SK-N-SH (cell line): ENCODE results near the gene LRRC42. TPM values are rescaled to one million over a fixed set of nuclear protein-coding genes. Genes with fewer than 3 reads are reported as not detected.

Experiments
- CTCF ChIA-PET: fragments of 300-600, 350-600 bp; formaldehyde crosslinking; extraction: SDS; loops from one replicate; lab custom pipeline; 2021; lab: Yijun Ruan, JAX
- POLR2A ChIA-PET: fragments of 350-600 bp; sonication (Branson Sonifier 250); formaldehyde crosslinking; extraction: SDS; loops from one replicate; lab custom pipeline; 2020; ENCODE audit warnings: antibody characterized with exemption, inconsistent platforms; lab: Yijun Ruan, JAX
- DNase-seq: peaks from one replicate; pipeline ENCODE4 v3.0.0; 2012
- H2AFZ ChIP-seq: fragments of 200-600 bp; sonication (generic); 2 replicates; pipeline ENCODE4 v1.8.1; 2016; ENCODE audit warnings: antibody characterized with exemption, mild to moderate bottlenecking, low read depth
- H3F3A ChIP-seq: fragments of 200-600 bp; sonication (generic); replicated peaks from 2 replicates; pipeline ENCODE3; 2016; ENCODE audit warnings: antibody characterized with exemption, mild to moderate bottlenecking; ENCODE audit not compliant: insufficient read depth
- H3K27ac ChIP-seq, 2 experiments: fragments of 200-500 bp in 1 of 2; fragments of 200-600 bp in 1 of 2; sonication (Bioruptor generic) in 1 of 2; sonication (generic), shearing (Covaris generic) in 1 of 2; 2 replicates each; pipeline versions ENCODE4 v1.5.1 to v1.6.1; 2014 to 2016; ENCODE audit warnings: low read depth in 2 of 2, inconsistent platforms in 1 of 2, low read length in 1 of 2, mild to moderate bottlenecking in 1 of 2, mixed read lengths in 1 of 2
- H3K27me3 ChIP-seq: fragments of 200-600 bp; sonication (generic), shearing (Covaris generic); 2 replicates; pipeline ENCODE4 v1.6.1; 2016; ENCODE audit warnings: mixed run types; ENCODE audit not compliant: insufficient read depth
- H3K36me3 ChIP-seq, 2 experiments: fragments of 200-500 bp in 1 of 2; fragments of 200-600 bp in 1 of 2; sonication (Bioruptor generic) in 1 of 2; sonication (generic) in 1 of 2; replicated peaks in 1 of 2; 2 replicates each; pipeline versions ENCODE3 to v1.5.1; 2014 to 2016; ENCODE audit warnings: low read length in 1 of 2, mild to moderate bottlenecking in 1 of 2; ENCODE audit not compliant: insufficient read depth in 2 of 2, control insufficient read depth in 1 of 2
- H3K4me1 ChIP-seq, 2 experiments: fragments of 200-500 bp in 1 of 2; fragments of 200-600 bp in 1 of 2; sonication (Bioruptor generic) in 1 of 2; sonication (generic), shearing (Covaris generic) in 1 of 2; 2 replicates each; pipeline versions ENCODE4 v1.5.1 to v1.6.1; 2014 to 2016; ENCODE audit warnings: low read depth in 1 of 2, low read length in 1 of 2, mixed run types in 1 of 2; ENCODE audit not compliant: insufficient read depth in 2 of 2, control insufficient read depth in 1 of 2
- H3K4me2 ChIP-seq: fragments of 200-600 bp; sonication (generic), shearing (Covaris generic); 2 replicates; pipeline ENCODE4 v1.6.1; 2017; ENCODE audit warnings: mixed run types
- H3K4me3 ChIP-seq, 2 experiments: fragments of 200-500 bp in 1 of 2; fragments of 200-600 bp in 1 of 2; sonication (Bioruptor generic) in 1 of 2; sonication (generic), shearing (Covaris generic) in 1 of 2; 2 replicates each; pipeline versions ENCODE4 v1.5.1 to v1.8.1; 2014 to 2016; ENCODE audit warnings: low read depth in 2 of 2, inconsistent platforms in 1 of 2, low read length in 1 of 2, mild to moderate bottlenecking in 1 of 2, mixed read lengths in 1 of 2, moderate library complexity in 1 of 2
- H3K79me2 ChIP-seq: fragments of 200-600 bp; sonication (generic); 2 replicates; pipeline ENCODE4 v1.8.1; 2017; ENCODE audit warnings: mild to moderate bottlenecking; ENCODE audit not compliant: insufficient read depth
- H3K9ac ChIP-seq: fragments of 200-600 bp; sonication (generic); 2 replicates; pipeline ENCODE4 v1.6.1; 2017; ENCODE audit warnings: mixed run types
- H3K9me2 ChIP-seq: fragments of 200-600 bp; sonication (generic); 2 replicates; pipeline ENCODE4 v1.6.1; 2017; ENCODE audit warnings: mixed run types
- H3K9me3 ChIP-seq: fragments of 200-600 bp; sonication (generic); 2 replicates; pipeline ENCODE4 v1.6.1; 2017; ENCODE audit warnings: mixed run types, mild to moderate bottlenecking, moderate library complexity
- H4K20me1 ChIP-seq: fragments of 200-600 bp; sonication (generic); 2 replicates; pipeline ENCODE4 v1.6.1; 2017; ENCODE audit warnings: mild to moderate bottlenecking, mixed run types; ENCODE audit not compliant: insufficient read depth
- CHD2 ChIP-seq: fragments of 150-350 bp; IDR thresholded peaks from 2 replicates; pipeline ENCODE4 v1.6.1; 2018; ENCODE audit warnings: low read length; ENCODE audit not compliant: partially characterized antibody
- ELF1 ChIP-seq: IDR thresholded peaks from 2 replicates; pipeline ENCODE4 v1.4.0; 2012
- EP300 ChIP-seq, 2 experiments: IDR thresholded peaks; 2 replicates each; pipeline versions ENCODE4 v1.4.0 to v1.6.1; 2012; ENCODE audit warnings: borderline replicate concordance in 1 of 2, low read depth in 1 of 2, low read length in 1 of 2
- FOSL2 ChIP-seq: IDR thresholded peaks from 2 replicates; pipeline ENCODE4 v1.4.0; 2012; ENCODE audit warnings: low read depth, mild to moderate bottlenecking, moderate library complexity, borderline replicate concordance
- FOXJ3 ChIP-seq: sonication (generic); formaldehyde crosslinking; IDR thresholded peaks from 2 replicates; pipeline ENCODE4 v1.5.1; 2020; ENCODE audit warnings: mild to moderate bottlenecking, missing genetic modification reagents
- GABPA ChIP-seq: IDR thresholded peaks from 2 replicates; pipeline ENCODE4 v1.4.0; 2012; ENCODE audit warnings: low read depth, mild to moderate bottlenecking
- JUND ChIP-seq: IDR thresholded peaks from 2 replicates; pipeline ENCODE4 v1.4.0; 2012
- MEF2A ChIP-seq: IDR thresholded peaks from 2 replicates; pipeline ENCODE4 v1.4.0; 2012; ENCODE audit warnings: low read depth, borderline replicate concordance
- MXI1 ChIP-seq: IDR thresholded peaks from 2 replicates; pipeline ENCODE4 v1.6.1; 2012; ENCODE audit warnings: mild to moderate bottlenecking, low read depth, low read length, improper control_type of control experiment
- NRF1 ChIP-seq: IDR thresholded peaks from 2 replicates; pipeline ENCODE4 v1.6.1; 2012; ENCODE audit warnings: low read depth, mild to moderate bottlenecking, low read length
- RCOR1 ChIP-seq: fragments of 150-350 bp; IDR thresholded peaks from 2 replicates; pipeline ENCODE4 v1.6.1; 2017; ENCODE audit warnings: antibody characterized with exemption, low read length
- RXRA ChIP-seq: IDR thresholded peaks from 2 replicates; pipeline ENCODE4 v1.4.0; 2012; ENCODE audit warnings: low read depth, mild to moderate bottlenecking, borderline replicate concordance
- SIN3A ChIP-seq: IDR thresholded peaks from 2 replicates; pipeline ENCODE4 v1.6.1; 2012; ENCODE audit warnings: low read depth, mild to moderate bottlenecking, low read length, moderate library complexity, borderline replicate concordance
- TAF1 ChIP-seq: IDR thresholded peaks from 2 replicates; pipeline ENCODE4 v1.6.1; 2012; ENCODE audit warnings: low read depth, mild to moderate bottlenecking, low read length, moderate library complexity, borderline replicate concordance
- TCF12 ChIP-seq: IDR thresholded peaks from 2 replicates; pipeline ENCODE4 v1.4.0; 2012
- TEAD4 ChIP-seq: IDR thresholded peaks from 2 replicates; pipeline ENCODE4 v1.4.0; 2012; ENCODE audit warnings: mild to moderate bottlenecking, borderline replicate concordance; ENCODE audit not compliant: insufficient read depth
- YY1 ChIP-seq: IDR thresholded peaks from 2 replicates; pipeline ENCODE4 v1.4.0; 2012; ENCODE audit warnings: low read depth, mild to moderate bottlenecking
- WGBS: methylation state at CpG from one replicate; pipeline ENCODE4 v1.1.6; 2017; ENCODE audit warnings: low lambda C conversion rate; 5-methylcytosine and 5-hydroxymethylcytosine counted together
- polyA plus RNA-seq, 3 experiments: library from polyadenylated mRNA; depleted of rRNA; stranded (reverse); fragments of >200 nt; gene quantifications; 2 replicates each; pipeline ENCODE4 v1.2.3, GENCODE V29; 2012
- TF ChIP-seq, protein P1 (sequence below): IDR thresholded peaks from 2 replicates; pipeline ENCODE4 v1.4.0; 2012; ENCODE audit warnings: low read depth, borderline replicate concordance
- TF ChIP-seq, protein P2 (sequence below): IDR thresholded peaks from 2 replicates; pipeline ENCODE4 v1.4.0; 2012; ENCODE audit warnings: low read depth

LRRC42 gene
- polyA plus RNA-seq, 1 of the 3 experiments (the other 2 are of a cell fraction): 35.0 TPM

DNA sequence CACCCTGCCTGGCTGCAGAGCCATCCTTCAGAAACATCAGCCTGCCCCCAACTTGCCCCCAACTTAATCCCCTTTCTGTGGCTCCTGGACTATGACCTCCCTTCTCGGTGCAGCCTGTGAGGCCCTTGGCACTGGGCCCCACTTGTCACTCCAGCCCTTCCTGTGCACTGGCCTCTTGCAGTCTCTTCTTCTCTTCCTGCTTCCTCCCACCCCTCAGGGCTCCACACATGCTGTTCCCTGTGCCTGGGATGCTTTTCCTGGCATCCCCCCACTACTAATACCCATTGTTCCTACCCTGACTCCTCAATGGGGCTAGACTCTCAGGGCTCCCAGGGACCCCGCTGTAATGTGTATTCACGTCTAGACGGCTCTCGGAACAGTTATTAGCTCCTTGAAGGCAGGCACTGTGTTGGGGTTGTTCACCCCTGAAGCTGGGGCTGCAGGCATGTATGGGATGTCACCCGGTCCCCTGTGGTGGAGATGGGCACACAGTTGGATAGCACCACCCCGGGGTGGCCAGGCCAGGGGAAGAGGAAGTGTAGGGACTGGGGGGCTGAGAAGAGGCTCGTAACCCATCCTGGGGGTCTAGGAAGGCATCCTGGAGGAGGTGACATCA lies 67.4 kb downstream of the LRRC42 start:
- no peaks in the 10 kb centered on the region for H3K9me3 ChIP-seq
- no peak overlapping the region for H3K27ac ChIP-seq
- no peaks in the 10 kb centered on the region for H3K9me2 ChIP-seq
- ChIA-PET CTCF (interaction anchor here (1.1 kb wide), 1 partner anchor 54 kb away, joined by 3 read pairs; no protein-coding TSS in a partner anchor), POLR2A (no interaction called here)
- no peak overlapping the region for H3K4me3 ChIP-seq
- H3K79me2 ChIP-seq: no peaks in the 10 kb centered on the region
- H3K27me3 ChIP-seq: peaks cover 16% of the 10 kb centered on the region; the same call in 1 of the 2 replicates
- no peaks in the 10 kb centered on the region for H3K36me3 ChIP-seq
- TF ChIP-seq JUND: no peak
- no peak for TF ChIP-seq FOXJ3 (CRISPR knock-in tag)
- no peak for TF ChIP-seq ELF1
- no peak for TF ChIP-seq CHD2
- DNase-seq: peak; percentile 21
- H3K4me2 ChIP-seq: no peak overlapping the region
- H3K4me1 ChIP-seq: no peaks in the 10 kb centered on the region; a peak in 1 of 4 replicates
- no peak overlapping the region for H3K9ac ChIP-seq
- H3F3A ChIP-seq: no peaks in the 10 kb centered on the region
- 63% methylated on average over 8 of the region's 8 CpGs for WGBS
- H2AFZ ChIP-seq: no peak overlapping the region
- H4K20me1 ChIP-seq: no peaks in the 10 kb centered on the region

DNA sequence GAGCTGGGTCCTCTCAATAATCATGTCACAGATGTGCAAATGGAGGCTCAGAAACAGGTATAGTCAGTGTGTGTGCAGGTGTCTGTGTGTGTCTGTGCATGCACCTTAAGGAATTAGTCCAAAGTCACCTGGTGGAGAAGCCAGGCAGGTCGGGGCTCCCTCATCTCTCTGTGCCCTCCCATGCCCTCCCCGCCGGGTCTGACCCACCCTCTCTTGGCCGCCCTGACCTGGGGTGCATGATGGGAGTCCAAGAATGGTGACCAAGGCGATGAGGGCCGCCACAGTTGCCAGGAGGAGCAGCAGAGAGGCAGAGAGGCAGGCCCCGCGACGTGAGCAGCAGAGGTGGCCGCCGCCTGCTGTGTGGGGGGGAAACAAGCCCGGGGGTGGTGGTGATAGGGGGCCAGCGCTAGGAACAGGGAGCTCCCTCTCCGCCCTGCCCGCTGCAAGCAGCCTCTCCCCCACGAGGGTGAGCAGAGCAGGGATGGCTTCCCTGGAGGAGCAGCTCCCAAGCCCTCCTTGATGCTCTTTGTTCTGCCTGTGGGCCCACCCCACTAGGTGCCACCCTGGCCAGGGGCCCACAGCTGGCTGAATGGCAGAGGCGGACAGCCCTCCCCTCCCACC lies 68.0 kb downstream of the LRRC42 start:
- peak; percentile 45 for DNase-seq
- Histone ChIP-seq H3K4me2 (no peak overlapping the region), H3K9me2 (no peaks in the 10 kb centered on the region), H3F3A (no peaks in the 10 kb centered on the region), H3K4me3 (no peak overlapping the region), H3K36me3 (no peaks in the 10 kb centered on the region), H2AFZ (no peak overlapping the region), H4K20me1 (no peaks in the 10 kb centered on the region), H3K79me2 (no peaks in the 10 kb centered on the region), H3K9ac (no peak overlapping the region), H3K27ac (no peak overlapping the region), H3K4me1 (no peaks in the 10 kb centered on the region; a peak in 1 of 4 replicates), H3K27me3 (peaks cover 16% of the 10 kb centered on the region; the same call in 1 of the 2 replicates), H3K9me3 (no peaks in the 10 kb centered on the region)
- TF ChIP-seq RCOR1 (no peak), CHD2 (no peak), JUND (no peak), TCF12 (no peak), FOSL2 (no peak), YY1 (no peak), EP300 (IDR thresholded peaks at IDR 0.05; ENCODE audit: borderline replicate concordance in 1 of 2, low read depth in 1 of 2, low read length in 1 of 2) (no peak), TAF1 (no peak), MXI1 (no peak), NRF1 (no peak), ELF1 (no peak), RXRA (no peak), TEAD4 (no peak), GABPA (no peak), SIN3A (no peak), MEF2A (no peak)
- TF ChIP-seq, protein P1, sequence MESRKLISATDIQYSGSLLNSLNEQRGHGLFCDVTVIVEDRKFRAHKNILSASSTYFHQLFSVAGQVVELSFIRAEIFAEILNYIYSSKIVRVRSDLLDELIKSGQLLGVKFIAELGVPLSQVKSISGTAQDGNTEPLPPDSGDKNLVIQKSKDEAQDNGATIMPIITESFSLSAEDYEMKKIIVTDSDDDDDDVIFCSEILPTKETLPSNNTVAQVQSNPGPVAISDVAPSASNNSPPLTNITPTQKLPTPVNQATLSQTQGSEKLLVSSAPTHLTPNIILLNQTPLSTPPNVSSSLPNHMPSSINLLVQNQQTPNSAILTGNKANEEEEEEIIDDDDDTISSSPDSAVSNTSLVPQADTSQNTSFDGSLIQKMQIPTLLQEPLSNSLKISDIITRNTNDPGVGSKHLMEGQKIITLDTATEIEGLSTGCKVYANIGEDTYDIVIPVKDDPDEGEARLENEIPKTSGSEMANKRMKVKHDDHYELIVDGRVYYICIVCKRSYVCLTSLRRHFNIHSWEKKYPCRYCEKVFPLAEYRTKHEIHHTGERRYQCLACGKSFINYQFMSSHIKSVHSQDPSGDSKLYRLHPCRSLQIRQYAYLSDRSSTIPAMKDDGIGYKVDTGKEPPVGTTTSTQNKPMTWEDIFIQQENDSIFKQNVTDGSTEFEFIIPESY: no peak
- TF ChIP-seq, protein P2, sequence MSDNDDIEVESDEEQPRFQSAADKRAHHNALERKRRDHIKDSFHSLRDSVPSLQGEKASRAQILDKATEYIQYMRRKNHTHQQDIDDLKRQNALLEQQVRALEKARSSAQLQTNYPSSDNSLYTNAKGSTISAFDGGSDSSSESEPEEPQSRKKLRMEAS: no peak
- 47% methylated on average over 8 of the region's 17 CpGs for WGBS
- POLR2A ChIA-PET: no interaction called here
- CTCF ChIA-PET: interaction anchor here (1.1 kb wide), 1 partner anchor 55 kb away, joined by 3 read pairs; no protein-coding TSS in a partner anchor
